HepG2 (cell line): ENCODE data around the gene GYS1. TPM values are rescaled to one million over a fixed set of nuclear protein-coding genes. Genes with fewer than 3 reads are reported as not detected.
A peak's percentile ranks its signal among the peaks of the same experiment; 100 is the strongest.

Source experiments
- CEBPG ChIP-seq: IDR thresholded peaks from 2 replicates; pipeline ENCODE4 v1.6.1; 2016
- GTF2F1 ChIP-seq: fragments of 150-350 bp; IDR thresholded peaks from 2 replicates; pipeline ENCODE4 v1.6.1; 2014; ENCODE audit warnings: low read length
- HOXD1 ChIP-seq: sonication (generic); formaldehyde crosslinking; IDR thresholded peaks from 2 replicates; pipeline ENCODE4 v1.5.0; 2020; ENCODE audit warnings: missing genetic modification reagents
- IRF2 ChIP-seq: IDR thresholded peaks from 2 replicates; pipeline ENCODE4 v1.6.1; 2018; ENCODE audit warnings: missing genetic modification reagents, missing compliant biosample characterization
- JUN ChIP-seq: sonication (generic); formaldehyde crosslinking; IDR thresholded peaks from 2 replicates; pipeline ENCODE4 v1.4.0; 2020; ENCODE audit warnings: mild to moderate bottlenecking, missing genetic modification reagents
- MAFK ChIP-seq, 2 experiments: IDR thresholded peaks in 1 of 2; conservative IDR thresholded peaks in 1 of 2; 2 replicates each; pipeline ENCODE4 v1.6.1; 2011; ENCODE audit warnings: improper control_type of control experiment in 2 of 2, low read length in 2 of 2
- SRF ChIP-seq: IDR thresholded peaks from 2 replicates; pipeline ENCODE4 v1.6.1; 2011; ENCODE audit warnings: mild to moderate bottlenecking, low read depth, low read length, moderate library complexity
- TBP ChIP-seq: sonication (generic); formaldehyde crosslinking; IDR thresholded peaks from 2 replicates; pipeline ENCODE4 v1.5.0; 2020; ENCODE audit warnings: missing genetic modification reagents
- TOE1 ChIP-seq: sonication (generic); formaldehyde crosslinking; IDR thresholded peaks from 2 replicates; pipeline ENCODE4 v1.4.0; 2020; ENCODE audit warnings: mild to moderate bottlenecking, missing genetic modification reagents
- ZEB1 ChIP-seq: IDR thresholded peaks from 2 replicates; pipeline ENCODE4 v1.6.1; 2012; ENCODE audit warnings: mild to moderate bottlenecking, low read depth, inconsistent platforms; ENCODE audit not compliant: insufficient replicate concordance
- ZFP1 ChIP-seq: IDR thresholded peaks from 2 replicates; pipeline ENCODE4 v1.6.1; 2016
- ZFY ChIP-seq: sonication (generic); formaldehyde crosslinking; IDR thresholded peaks from 2 replicates; pipeline ENCODE4 v1.4.0; 2020; ENCODE audit warnings: missing genetic modification reagents
- ZNF235 ChIP-seq: sonication (generic); formaldehyde crosslinking; IDR thresholded peaks from 2 replicates; pipeline ENCODE4 v1.8.1; 2023; ENCODE audit warnings: mild to moderate bottlenecking, missing genetic modification reagents, borderline replicate concordance
- ZNF709 ChIP-seq: sonication (generic); formaldehyde crosslinking; IDR thresholded peaks from 2 replicates; pipeline ENCODE4 v1.5.0; 2020; ENCODE audit warnings: mild to moderate bottlenecking, missing genetic modification reagents
- polyA plus RNA-seq, 8 experiments: library from polyadenylated mRNA; depleted of rRNA in 3 of 8; stranded (reverse) in 7 of 8; unstranded in 1 of 8; fragments of >200 nt; fragmentation: Illumina TruSeq in 4 of 8; extraction: Trizol in 4 of 8; gene quantifications; 2 replicates each; pipeline versions ENCODE4 v1.2.1 to v1.2.3, GENCODE V29; 2011 to 2016; ENCODE audit warnings: low read depth in 4 of 8, missing spikeins in 1 of 8, mixed read lengths in 1 of 8; ENCODE audit not compliant: insufficient read depth in 1 of 8
- total RNA-seq, 5 experiments: library from RNA; depleted of rRNA; stranded (reverse); fragments of >200 nt; fragmentation: Illumina TruSeq; extraction: Trizol; gene quantifications; 2 replicates each; pipeline ENCODE4 v1.2.3, GENCODE V29; 2016; ENCODE audit warnings: low read depth in 1 of 5
- TF ChIP-seq, protein P1 (sequence below): sonication (generic); formaldehyde crosslinking; IDR thresholded peaks from 2 replicates; pipeline ENCODE4; 2020; ENCODE audit warnings: missing genetic modification reagents, mild to moderate bottlenecking, borderline replicate concordance
- TF ChIP-seq, protein P2 (sequence below): sonication (generic); formaldehyde crosslinking; IDR thresholded peaks from 2 replicates; pipeline ENCODE4 v1.4.0; 2020; ENCODE audit warnings: low read depth, missing genetic modification reagents
- TF ChIP-seq, protein P3 (sequence below): sonication (generic); formaldehyde crosslinking; IDR thresholded peaks from 2 replicates; pipeline ENCODE4 v1.8.1; 2023; ENCODE audit warnings: missing genetic modification reagents, inconsistent platforms, borderline replicate concordance
- TF ChIP-seq, protein P4 (sequence below): sonication (generic); formaldehyde crosslinking; IDR thresholded peaks from 2 replicates; pipeline ENCODE4 v1.8.0; 2022; ENCODE audit warnings: mild to moderate bottlenecking, missing genetic modification reagents, moderate library complexity

Gene GYS1
- total and polyA plus RNA-seq, 2 of the 13 experiments (the other 11 are each of a cell fraction or from before 2014, with no cell fraction given), result 18.4 to 42.1 TPM

DNA sequence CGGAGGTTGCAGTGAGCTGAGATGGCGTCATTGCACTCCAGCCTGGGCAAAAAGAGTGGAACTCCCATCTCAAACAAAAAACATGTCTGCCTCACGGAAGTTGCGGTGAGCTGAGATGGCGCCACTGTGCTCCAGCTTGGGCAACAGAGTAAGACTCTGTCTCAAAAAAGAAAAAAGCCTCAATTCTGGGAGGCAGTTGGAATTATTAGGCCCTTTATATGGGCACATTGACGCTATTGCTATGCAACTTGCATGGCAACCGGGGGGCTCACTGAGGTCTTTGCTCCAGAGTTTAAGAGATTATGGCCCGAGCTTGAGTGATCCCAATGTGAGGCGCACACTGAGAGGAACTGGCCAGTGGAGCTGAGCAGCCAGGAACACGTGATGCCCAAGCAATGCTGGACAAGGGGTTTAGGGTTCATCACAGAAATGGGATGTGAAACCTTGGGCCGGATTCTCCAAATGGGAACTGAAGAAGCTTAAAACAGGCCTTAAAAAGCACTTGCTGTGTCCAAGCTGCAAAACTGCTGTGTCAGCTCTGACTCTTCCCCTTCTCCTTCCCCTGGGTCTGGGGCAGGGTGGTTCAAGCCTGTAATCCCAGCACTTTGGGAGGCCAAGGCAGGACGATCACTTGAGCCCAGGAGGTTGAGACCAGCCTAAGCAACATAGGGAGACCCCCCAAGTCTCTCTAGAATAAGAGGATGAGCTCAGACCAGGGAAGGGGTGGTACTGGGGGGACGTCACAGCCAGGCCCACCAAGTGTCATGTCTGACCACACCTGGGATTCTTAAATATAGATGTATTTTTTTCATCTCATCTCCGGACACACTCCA is 25.5 kb downstream of the GYS1 start (continued):
- TF ChIP-seq, protein P1, sequence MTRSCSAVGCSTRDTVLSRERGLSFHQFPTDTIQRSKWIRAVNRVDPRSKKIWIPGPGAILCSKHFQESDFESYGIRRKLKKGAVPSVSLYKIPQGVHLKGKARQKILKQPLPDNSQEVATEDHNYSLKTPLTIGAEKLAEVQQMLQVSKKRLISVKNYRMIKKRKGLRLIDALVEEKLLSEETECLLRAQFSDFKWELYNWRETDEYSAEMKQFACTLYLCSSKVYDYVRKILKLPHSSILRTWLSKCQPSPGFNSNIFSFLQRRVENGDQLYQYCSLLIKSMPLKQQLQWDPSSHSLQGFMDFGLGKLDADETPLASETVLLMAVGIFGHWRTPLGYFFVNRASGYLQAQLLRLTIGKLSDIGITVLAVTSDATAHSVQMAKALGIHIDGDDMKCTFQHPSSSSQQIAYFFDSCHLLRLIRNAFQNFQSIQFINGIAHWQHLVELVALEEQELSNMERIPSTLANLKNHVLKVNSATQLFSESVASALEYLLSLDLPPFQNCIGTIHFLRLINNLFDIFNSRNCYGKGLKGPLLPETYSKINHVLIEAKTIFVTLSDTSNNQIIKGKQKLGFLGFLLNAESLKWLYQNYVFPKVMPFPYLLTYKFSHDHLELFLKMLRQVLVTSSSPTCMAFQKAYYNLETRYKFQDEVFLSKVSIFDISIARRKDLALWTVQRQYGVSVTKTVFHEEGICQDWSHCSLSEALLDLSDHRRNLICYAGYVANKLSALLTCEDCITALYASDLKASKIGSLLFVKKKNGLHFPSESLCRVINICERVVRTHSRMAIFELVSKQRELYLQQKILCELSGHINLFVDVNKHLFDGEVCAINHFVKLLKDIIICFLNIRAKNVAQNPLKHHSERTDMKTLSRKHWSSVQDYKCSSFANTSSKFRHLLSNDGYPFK, result peak; percentile 58; the same call in 1 of the 2 replicates
- TF ChIP-seq, protein P2, sequence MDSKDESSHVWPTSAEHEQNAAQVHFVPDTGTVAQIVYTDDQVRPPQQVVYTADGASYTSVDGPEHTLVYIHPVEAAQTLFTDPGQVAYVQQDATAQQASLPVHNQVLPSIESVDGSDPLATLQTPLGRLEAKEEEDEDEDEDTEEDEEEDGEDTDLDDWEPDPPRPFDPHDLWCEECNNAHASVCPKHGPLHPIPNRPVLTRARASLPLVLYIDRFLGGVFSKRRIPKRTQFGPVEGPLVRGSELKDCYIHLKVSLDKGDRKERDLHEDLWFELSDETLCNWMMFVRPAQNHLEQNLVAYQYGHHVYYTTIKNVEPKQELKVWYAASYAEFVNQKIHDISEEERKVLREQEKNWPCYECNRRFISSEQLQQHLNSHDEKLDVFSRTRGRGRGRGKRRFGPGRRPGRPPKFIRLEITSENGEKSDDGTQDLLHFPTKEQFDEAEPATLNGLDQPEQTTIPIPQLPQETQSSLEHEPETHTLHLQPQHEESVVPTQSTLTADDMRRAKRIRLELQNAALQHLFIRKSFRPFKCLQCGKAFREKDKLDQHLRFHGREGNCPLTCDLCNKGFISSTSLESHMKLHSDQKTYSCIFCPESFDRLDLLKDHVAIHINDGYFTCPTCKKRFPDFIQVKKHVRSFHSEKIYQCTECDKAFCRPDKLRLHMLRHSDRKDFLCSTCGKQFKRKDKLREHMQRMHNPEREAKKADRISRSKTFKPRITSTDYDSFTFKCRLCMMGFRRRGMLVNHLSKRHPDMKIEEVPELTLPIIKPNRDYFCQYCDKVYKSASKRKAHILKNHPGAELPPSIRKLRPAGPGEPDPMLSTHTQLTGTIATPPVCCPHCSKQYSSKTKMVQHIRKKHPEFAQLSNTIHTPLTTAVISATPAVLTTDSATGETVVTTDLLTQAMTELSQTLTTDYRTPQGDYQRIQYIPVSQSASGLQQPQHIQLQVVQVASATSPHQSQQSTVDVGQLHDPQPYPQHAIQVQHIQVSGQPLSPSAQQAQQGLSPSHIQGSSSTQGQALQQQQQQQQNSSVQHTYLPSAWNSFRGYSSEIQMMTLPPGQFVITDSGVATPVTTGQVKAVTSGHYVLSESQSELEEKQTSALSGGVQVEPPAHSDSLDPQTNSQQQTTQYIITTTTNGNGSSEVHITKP (CRISPR knock-in tag), result 0 out of 2 replicates have a peak, but pooled peaks have one; percentile 16
- TF ChIP-seq GTF2F1 (no peak), IRF2 (CRISPR knock-in tag) (peak; percentile 10; the same call in 1 of the 2 replicates), MAFK (conservative IDR thresholded peaks at IDR 0.05 in 1 of 2, IDR thresholded peaks at IDR 0.05 in 1 of 2; ENCODE audit: low read length in 2 of 2) (peak; percentile 98 to 99), ZFY (no peak; the same call in 1 of the 2 replicates), ZFP1 (CRISPR knock-in tag) (0 out of 2 replicates have a peak, but pooled peaks have one; percentile 19), CEBPG (CRISPR knock-in tag) (peak; percentile 16; the same call in 1 of the 2 replicates), ZEB1 (peak; percentile 10), JUN (CRISPR knock-in tag) (no peak), ZNF235 (CRISPR knock-in tag) (no peak), HOXD1 (CRISPR knock-in tag) (0 out of 2 replicates have a peak, but pooled peaks have one; percentile 57), SRF (peak; percentile 27; the same call in 1 of the 2 replicates), TOE1 (CRISPR knock-in tag) (0 out of 2 replicates have a peak, but pooled peaks have one; percentile 13), TBP (CRISPR knock-in tag) (no peak), ZNF709 (no peak)
- TF ChIP-seq, protein P3, sequence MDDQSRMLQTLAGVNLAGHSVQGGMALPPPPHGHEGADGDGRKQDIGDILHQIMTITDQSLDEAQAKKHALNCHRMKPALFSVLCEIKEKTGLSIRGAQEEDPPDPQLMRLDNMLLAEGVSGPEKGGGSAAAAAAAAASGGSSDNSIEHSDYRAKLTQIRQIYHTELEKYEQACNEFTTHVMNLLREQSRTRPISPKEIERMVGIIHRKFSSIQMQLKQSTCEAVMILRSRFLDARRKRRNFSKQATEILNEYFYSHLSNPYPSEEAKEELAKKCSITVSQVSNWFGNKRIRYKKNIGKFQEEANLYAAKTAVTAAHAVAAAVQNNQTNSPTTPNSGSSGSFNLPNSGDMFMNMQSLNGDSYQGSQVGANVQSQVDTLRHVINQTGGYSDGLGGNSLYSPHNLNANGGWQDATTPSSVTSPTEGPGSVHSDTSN, result 0 out of 2 replicates have a peak, but pooled peaks have one; percentile 43
- TF ChIP-seq, protein P4, sequence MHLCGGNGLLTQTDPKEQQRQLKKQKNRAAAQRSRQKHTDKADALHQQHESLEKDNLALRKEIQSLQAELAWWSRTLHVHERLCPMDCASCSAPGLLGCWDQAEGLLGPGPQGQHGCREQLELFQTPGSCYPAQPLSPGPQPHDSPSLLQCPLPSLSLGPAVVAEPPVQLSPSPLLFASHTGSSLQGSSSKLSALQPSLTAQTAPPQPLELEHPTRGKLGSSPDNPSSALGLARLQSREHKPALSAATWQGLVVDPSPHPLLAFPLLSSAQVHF (CRISPR knock-in tag), result peak; percentile 21; the same call in 1 of the 2 replicates
